Measurements from ENCODE around the gene AKT1S1.

Gene AKT1S1

DNA sequence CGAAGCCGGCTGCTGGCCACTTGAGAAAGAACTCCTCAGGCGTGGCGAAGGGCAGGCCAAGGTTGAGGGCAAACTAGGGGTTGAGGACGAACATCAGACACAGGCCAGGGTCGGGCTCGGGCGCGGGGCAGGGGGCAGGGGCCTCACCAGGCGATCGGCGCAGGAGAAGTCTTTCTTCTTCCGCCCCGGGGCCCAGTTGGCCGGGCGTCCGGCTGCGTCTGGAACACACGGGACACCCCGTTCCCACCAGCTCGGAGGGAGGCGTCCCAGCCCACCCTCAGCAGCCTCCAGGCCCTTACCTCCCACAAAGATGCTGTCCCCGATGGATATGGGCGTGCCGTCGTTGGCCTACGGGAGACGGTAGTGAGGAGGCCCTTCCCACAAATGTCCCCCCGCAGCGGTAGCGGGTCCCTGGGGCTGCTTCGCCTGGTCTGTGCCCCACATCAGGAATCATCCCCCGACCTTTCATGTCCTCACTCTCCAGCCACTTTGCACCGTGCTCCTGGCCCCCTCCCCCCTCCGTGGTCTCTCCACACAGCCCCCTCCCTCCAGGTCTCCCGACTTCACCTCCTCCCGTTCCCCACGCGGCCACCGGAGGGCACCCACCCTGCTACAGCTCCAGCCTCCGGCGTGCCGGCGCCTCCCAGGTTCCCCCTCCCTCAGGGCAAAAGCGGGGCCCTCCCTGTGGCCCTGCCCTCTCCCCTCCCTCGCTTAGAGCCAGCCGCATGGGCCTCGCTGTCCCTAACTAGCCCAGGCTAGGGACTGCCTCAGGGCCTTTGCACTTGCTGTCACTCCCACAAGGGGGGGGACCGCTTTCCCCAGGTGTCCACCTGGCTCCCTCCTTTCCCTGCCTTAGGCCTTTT, 14.5 kb downstream of the AKT1S1 start (continued):
- no peak for TF ChIP-seq ZNF335 (tag by site-specific recombination; conservative IDR thresholded peaks at IDR 0.05)
- TF ChIP-seq ZNF416 (tag by site-specific recombination; IDR thresholded peaks at IDR 0.05): no peak
- TF ChIP-seq, protein P1, sequence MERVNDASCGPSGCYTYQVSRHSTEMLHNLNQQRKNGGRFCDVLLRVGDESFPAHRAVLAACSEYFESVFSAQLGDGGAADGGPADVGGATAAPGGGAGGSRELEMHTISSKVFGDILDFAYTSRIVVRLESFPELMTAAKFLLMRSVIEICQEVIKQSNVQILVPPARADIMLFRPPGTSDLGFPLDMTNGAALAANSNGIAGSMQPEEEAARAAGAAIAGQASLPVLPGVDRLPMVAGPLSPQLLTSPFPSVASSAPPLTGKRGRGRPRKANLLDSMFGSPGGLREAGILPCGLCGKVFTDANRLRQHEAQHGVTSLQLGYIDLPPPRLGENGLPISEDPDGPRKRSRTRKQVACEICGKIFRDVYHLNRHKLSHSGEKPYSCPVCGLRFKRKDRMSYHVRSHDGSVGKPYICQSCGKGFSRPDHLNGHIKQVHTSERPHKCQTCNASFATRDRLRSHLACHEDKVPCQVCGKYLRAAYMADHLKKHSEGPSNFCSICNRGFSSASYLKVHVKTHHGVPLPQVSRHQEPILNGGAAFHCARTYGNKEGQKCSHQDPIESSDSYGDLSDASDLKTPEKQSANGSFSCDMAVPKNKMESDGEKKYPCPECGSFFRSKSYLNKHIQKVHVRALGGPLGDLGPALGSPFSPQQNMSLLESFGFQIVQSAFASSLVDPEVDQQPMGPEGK (tag by site-specific recombination; IDR thresholded peaks at IDR 0.05): peak; percentile 81
- TF ChIP-seq, protein P2, sequence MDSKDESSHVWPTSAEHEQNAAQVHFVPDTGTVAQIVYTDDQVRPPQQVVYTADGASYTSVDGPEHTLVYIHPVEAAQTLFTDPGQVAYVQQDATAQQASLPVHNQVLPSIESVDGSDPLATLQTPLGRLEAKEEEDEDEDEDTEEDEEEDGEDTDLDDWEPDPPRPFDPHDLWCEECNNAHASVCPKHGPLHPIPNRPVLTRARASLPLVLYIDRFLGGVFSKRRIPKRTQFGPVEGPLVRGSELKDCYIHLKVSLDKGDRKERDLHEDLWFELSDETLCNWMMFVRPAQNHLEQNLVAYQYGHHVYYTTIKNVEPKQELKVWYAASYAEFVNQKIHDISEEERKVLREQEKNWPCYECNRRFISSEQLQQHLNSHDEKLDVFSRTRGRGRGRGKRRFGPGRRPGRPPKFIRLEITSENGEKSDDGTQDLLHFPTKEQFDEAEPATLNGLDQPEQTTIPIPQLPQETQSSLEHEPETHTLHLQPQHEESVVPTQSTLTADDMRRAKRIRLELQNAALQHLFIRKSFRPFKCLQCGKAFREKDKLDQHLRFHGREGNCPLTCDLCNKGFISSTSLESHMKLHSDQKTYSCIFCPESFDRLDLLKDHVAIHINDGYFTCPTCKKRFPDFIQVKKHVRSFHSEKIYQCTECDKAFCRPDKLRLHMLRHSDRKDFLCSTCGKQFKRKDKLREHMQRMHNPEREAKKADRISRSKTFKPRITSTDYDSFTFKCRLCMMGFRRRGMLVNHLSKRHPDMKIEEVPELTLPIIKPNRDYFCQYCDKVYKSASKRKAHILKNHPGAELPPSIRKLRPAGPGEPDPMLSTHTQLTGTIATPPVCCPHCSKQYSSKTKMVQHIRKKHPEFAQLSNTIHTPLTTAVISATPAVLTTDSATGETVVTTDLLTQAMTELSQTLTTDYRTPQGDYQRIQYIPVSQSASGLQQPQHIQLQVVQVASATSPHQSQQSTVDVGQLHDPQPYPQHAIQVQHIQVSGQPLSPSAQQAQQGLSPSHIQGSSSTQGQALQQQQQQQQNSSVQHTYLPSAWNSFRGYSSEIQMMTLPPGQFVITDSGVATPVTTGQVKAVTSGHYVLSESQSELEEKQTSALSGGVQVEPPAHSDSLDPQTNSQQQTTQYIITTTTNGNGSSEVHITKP (tag by site-specific recombination; IDR thresholded peaks at IDR 0.05): peak; percentile 41
- 0 out of 2 replicates have a peak, but pooled peaks have one; percentile 79 for TF ChIP-seq ZFP69B (tag by site-specific recombination; IDR thresholded peaks at IDR 0.05)
- no peak for TF ChIP-seq ZSCAN23 (tag by site-specific recombination; IDR thresholded peaks at IDR 0.05)
- peak; percentile 50; the same call in 1 of the 2 replicates for TF ChIP-seq SP7 (tag by site-specific recombination; IDR thresholded peaks at IDR 0.05)
- TF ChIP-seq, protein P3, sequence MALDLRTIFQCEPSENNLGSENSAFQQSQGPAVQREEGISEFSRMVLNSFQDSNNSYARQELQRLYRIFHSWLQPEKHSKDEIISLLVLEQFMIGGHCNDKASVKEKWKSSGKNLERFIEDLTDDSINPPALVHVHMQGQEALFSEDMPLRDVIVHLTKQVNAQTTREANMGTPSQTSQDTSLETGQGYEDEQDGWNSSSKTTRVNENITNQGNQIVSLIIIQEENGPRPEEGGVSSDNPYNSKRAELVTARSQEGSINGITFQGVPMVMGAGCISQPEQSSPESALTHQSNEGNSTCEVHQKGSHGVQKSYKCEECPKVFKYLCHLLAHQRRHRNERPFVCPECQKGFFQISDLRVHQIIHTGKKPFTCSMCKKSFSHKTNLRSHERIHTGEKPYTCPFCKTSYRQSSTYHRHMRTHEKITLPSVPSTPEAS (tag by site-specific recombination; IDR thresholded peaks at IDR 0.05): no peak
- TF ChIP-seq KLF1 (tag by site-specific recombination; IDR thresholded peaks at IDR 0.05): peak; percentile 76
- TF ChIP-seq, protein P4, sequence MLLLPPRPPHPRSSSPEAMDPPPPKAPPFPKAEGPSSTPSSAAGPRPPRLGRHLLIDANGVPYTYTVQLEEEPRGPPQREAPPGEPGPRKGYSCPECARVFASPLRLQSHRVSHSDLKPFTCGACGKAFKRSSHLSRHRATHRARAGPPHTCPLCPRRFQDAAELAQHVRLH (tag by site-specific recombination; IDR thresholded peaks at IDR 0.05): peak; percentile 50; the same call in 1 of the 2 replicates
- no peak for TF ChIP-seq ZNF654 (tag by site-specific recombination; IDR thresholded peaks at IDR 0.05; ENCODE audit: low read depth)
- TF ChIP-seq, protein P5, sequence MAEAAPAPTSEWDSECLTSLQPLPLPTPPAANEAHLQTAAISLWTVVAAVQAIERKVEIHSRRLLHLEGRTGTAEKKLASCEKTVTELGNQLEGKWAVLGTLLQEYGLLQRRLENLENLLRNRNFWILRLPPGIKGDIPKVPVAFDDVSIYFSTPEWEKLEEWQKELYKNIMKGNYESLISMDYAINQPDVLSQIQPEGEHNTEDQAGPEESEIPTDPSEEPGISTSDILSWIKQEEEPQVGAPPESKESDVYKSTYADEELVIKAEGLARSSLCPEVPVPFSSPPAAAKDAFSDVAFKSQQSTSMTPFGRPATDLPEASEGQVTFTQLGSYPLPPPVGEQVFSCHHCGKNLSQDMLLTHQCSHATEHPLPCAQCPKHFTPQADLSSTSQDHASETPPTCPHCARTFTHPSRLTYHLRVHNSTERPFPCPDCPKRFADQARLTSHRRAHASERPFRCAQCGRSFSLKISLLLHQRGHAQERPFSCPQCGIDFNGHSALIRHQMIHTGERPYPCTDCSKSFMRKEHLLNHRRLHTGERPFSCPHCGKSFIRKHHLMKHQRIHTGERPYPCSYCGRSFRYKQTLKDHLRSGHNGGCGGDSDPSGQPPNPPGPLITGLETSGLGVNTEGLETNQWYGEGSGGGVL (tag by site-specific recombination; IDR thresholded peaks at IDR 0.05): peak; percentile 66
- TF ChIP-seq ZBTB48 (tag by site-specific recombination; IDR thresholded peaks at IDR 0.05): 0 out of 2 replicates have a peak, but pooled peaks have one; percentile 26
- TF ChIP-seq SP3 (tag by site-specific recombination; IDR thresholded peaks at IDR 0.05): peak; percentile 23; the same call in 1 of the 2 replicates
- TF ChIP-seq ZNF596 (tag by site-specific recombination; IDR thresholded peaks at IDR 0.05): no peak
- no peak for TF ChIP-seq OSR2 (tag by site-specific recombination; IDR thresholded peaks at IDR 0.05)
- TF ChIP-seq, protein P6, sequence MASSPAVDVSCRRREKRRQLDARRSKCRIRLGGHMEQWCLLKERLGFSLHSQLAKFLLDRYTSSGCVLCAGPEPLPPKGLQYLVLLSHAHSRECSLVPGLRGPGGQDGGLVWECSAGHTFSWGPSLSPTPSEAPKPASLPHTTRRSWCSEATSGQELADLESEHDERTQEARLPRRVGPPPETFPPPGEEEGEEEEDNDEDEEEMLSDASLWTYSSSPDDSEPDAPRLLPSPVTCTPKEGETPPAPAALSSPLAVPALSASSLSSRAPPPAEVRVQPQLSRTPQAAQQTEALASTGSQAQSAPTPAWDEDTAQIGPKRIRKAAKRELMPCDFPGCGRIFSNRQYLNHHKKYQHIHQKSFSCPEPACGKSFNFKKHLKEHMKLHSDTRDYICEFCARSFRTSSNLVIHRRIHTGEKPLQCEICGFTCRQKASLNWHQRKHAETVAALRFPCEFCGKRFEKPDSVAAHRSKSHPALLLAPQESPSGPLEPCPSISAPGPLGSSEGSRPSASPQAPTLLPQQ (tag by site-specific recombination; IDR thresholded peaks at IDR 0.05): peak; percentile 92
- TF ChIP-seq, protein P7, sequence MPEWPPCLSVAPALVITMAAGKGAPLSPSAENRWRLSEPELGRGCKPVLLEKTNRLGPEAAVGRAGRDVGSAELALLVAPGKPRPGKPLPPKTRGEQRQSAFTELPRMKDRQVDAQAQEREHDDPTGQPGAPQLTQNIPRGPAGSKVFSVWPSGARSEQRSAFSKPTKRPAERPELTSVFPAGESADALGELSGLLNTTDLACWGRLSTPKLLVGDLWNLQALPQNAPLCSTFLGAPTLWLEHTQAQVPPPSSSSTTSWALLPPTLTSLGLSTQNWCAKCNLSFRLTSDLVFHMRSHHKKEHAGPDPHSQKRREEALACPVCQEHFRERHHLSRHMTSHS (tag by site-specific recombination; IDR thresholded peaks at IDR 0.05): no peak
- TF ChIP-seq, protein P8, sequence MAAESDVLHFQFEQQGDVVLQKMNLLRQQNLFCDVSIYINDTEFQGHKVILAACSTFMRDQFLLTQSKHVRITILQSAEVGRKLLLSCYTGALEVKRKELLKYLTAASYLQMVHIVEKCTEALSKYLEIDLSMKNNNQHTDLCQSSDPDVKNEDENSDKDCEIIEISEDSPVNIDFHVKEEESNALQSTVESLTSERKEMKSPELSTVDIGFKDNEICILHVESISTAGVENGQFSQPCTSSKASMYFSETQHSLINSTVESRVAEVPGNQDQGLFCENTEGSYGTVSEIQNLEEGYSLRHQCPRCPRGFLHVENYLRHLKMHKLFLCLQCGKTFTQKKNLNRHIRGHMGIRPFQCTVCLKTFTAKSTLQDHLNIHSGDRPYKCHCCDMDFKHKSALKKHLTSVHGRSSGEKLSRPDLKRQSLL (tag by site-specific recombination; IDR thresholded peaks at IDR 0.05): 0 out of 2 replicates have a peak, but pooled peaks have one; percentile 5
- TF ChIP-seq, protein P9, sequence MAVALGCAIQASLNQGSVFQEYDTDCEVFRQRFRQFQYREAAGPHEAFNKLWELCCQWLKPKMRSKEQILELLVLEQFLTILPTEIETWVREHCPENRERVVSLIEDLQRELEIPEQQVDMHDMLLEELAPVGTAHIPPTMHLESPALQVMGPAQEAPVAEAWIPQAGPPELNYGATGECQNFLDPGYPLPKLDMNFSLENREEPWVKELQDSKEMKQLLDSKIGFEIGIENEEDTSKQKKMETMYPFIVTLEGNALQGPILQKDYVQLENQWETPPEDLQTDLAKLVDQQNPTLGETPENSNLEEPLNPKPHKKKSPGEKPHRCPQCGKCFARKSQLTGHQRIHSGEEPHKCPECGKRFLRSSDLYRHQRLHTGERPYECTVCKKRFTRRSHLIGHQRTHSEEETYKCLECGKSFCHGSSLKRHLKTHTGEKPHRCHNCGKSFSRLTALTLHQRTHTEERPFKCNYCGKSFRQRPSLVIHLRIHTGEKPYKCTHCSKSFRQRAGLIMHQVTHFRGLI (tag by site-specific recombination; IDR thresholded peaks at IDR 0.05): no peak
- peak; percentile 54; the same call in 1 of the 2 replicates for TF ChIP-seq KLF8 (tag by site-specific recombination; IDR thresholded peaks at IDR 0.05)
- TF ChIP-seq, protein P10, sequence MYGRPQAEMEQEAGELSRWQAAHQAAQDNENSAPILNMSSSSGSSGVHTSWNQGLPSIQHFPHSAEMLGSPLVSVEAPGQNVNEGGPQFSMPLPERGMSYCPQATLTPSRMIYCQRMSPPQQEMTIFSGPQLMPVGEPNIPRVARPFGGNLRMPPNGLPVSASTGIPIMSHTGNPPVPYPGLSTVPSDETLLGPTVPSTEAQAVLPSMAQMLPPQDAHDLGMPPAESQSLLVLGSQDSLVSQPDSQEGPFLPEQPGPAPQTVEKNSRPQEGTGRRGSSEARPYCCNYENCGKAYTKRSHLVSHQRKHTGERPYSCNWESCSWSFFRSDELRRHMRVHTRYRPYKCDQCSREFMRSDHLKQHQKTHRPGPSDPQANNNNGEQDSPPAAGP (tag by site-specific recombination; IDR thresholded peaks at IDR 0.05): peak; percentile 87
